ENCODE data around the gene PADI1. TPM values are rescaled to one million over a fixed set of nuclear protein-coding genes. Genes with fewer than 3 reads are reported as not detected.

The PADI1 gene
- total RNA-seq, 1 experiment from 2014 or later = 0.24 TPM

- no peak overlapping the region for H3K14ac ChIP-seq (ENCODE audit: insufficient read depth, low read length)
- peak overlapping the region in 1 of 3 experiments; percentile 54; a peak in 1 of 7 replicates for H3K27ac Mint-ChIP-seq
- H3K18ac ChIP-seq (ENCODE audit: insufficient read length, low read depth, low read length) = no peak overlapping the region
- no peaks in the 10 kb centered on the region for H3K9me3 ChIP-seq (ENCODE audit: control insufficient read depth, low read depth, low read length)
- no peak overlapping the region for H3K23ac ChIP-seq (ENCODE audit: insufficient read length, low read depth, low read length)
- no peak overlapping the region for H4K91ac ChIP-seq (ENCODE audit: insufficient read length, low read depth, low read length)
- WGBS (ENCODE audit: extremely low coverage, insufficient read length, low lambda C conversion rate) = no CpG with 5 or more reads among the region's 4 CpGs
- H3K9ac ChIP-seq (ENCODE audit: extremely low read depth, insufficient read length, low read length) = no peak overlapping the region
- no peak overlapping the region for H3K27ac ChIP-seq (ENCODE audit: insufficient read length, low read depth, low read length)
- H3K36me3 Mint-ChIP-seq (ENCODE audit: insufficient read depth in 1 of 3, low read depth in 3 of 3) = peaks cover 0 to 11% (median 0%) of the 10 kb centered on the region in 3 experiments; a peak in 3 of 7 replicates
- no peak for TF ChIP-seq CTCF (conservative IDR thresholded peaks at IDR 0.05)
- H3K4me1 ChIP-seq (ENCODE audit: insufficient read depth, low read length) = no peaks in the 10 kb centered on the region; the same call in 1 of the 2 replicates
- H3K27me3 ChIP-seq (ENCODE audit: insufficient read depth, low read length) = no peaks in the 10 kb centered on the region
- H4K5ac ChIP-seq (ENCODE audit: insufficient read length, low read depth, low read length) = no peak overlapping the region
- peaks cover 4% of the 10 kb centered on the region; the same call in 1 of the 2 replicates for H3K27me3 Mint-ChIP-seq (ENCODE audit: low read depth)
- H3K4me1 Mint-ChIP-seq = peaks cover 12 to 15% of the 10 kb centered on the region in 2 experiments
- no peak overlapping the region for H3K4me2 ChIP-seq (ENCODE audit: insufficient read depth, insufficient read length, low read length)
- no peaks in the 10 kb centered on the region for H3K23me2 ChIP-seq (ENCODE audit: insufficient read length, low read depth, low read length, poor library complexity, severe bottlenecking)
- H3K9me3 Mint-ChIP-seq = peaks cover 3 to 11% of the 10 kb centered on the region in 2 experiments; a peak in 3 of 5 replicates
- H3T11ph ChIP-seq (ENCODE audit: low read length) = no peak overlapping the region
- no peak overlapping the region for H2AK5ac ChIP-seq (ENCODE audit: insufficient read length, low read length)
- H4K20me1 ChIP-seq (ENCODE audit: control insufficient read depth, insufficient read depth, insufficient read length) = no peaks in the 10 kb centered on the region
- H2BK12ac ChIP-seq (ENCODE audit: insufficient read length, low read depth, low read length) = no peak overlapping the region
- H2BK20ac ChIP-seq (ENCODE audit: low read depth, low read length, poor library complexity, severe bottlenecking) = no peak overlapping the region
- no peak overlapping the region for H3K4me3 Mint-ChIP-seq
- H2BK15ac ChIP-seq (ENCODE audit: low read depth, low read length) = no peak overlapping the region
- H3K79me1 ChIP-seq (ENCODE audit: insufficient read depth, low read depth, low read length, poor library complexity, severe bottlenecking) = no peaks in the 10 kb centered on the region
- H2BK120ac ChIP-seq (ENCODE audit: low read depth, low read length, poor library complexity, severe bottlenecking) = no peak overlapping the region
- no peak for DNase-seq
- H2AFZ ChIP-seq (ENCODE audit: low read length) = no peak overlapping the region
- H3K56ac ChIP-seq (ENCODE audit: insufficient read length, low read depth, low read length) = no peak overlapping the region
- no peaks in the 10 kb centered on the region for H3K79me2 ChIP-seq (ENCODE audit: insufficient read depth, low read length)
- H3K4ac ChIP-seq (ENCODE audit: low read depth, low read length) = no peak overlapping the region
- H4K8ac ChIP-seq (replicated peaks; ENCODE audit: insufficient read length, low read depth, low read length) = no peak overlapping the region
- no peak overlapping the region for H2BK5ac ChIP-seq (ENCODE audit: insufficient read length, low read length)
These were observed 13.0 kb upstream of the PADI1 start for GRCh38 chr1:17191990-17192242.

Measured in H9 (cell line).